Kidney (tissue), 14 donors: ENCODE data around the gene FAM120B. TPM values are rescaled to one million over a fixed set of nuclear protein-coding genes. Genes with fewer than 3 reads are reported as not detected.

Experiments
- DNase-seq, 5 donors: peaks; one replicate each; pipeline ENCODE4 v3.0.0-alpha.2; 2013 to 2020
- FAIRE-seq: peaks from 2 replicates; lab custom pipeline; 2012; peaks lifted over from hg19 to GRCh38; lab: Jason Lieb, UNC
- H3K27ac ChIP-seq, 2 donors: one replicate each; pipeline ENCODE4 v1.7.0; 2013; ENCODE audit warnings: low read depth in 2 of 2, low read length in 2 of 2, inconsistent platforms in 1 of 2
- H3K27me3 ChIP-seq: one replicate; pipeline ENCODE4 v1.7.1; 2013; ENCODE audit warnings: low read length, inconsistent platforms; ENCODE audit not compliant: control insufficient read depth, insufficient read depth
- H3K36me3 ChIP-seq, 3 donors: one replicate each; pipeline versions ENCODE4 v1.7.0 to v1.7.1; 2013; ENCODE audit warnings: low read length in 3 of 3, control low read depth in 1 of 3, inconsistent platforms in 1 of 3; ENCODE audit not compliant: insufficient read depth in 3 of 3, control insufficient read depth in 2 of 3
- H3K4me1 ChIP-seq, 3 donors: one replicate each; pipeline versions ENCODE4 v1.7.0 to v1.7.1; 2013; ENCODE audit warnings: low read length in 3 of 3, inconsistent platforms in 1 of 3, low read depth in 1 of 3; ENCODE audit not compliant: control insufficient read depth in 2 of 3, insufficient read depth in 2 of 3
- H3K4me3 ChIP-seq, 3 donors: one replicate each; pipeline versions ENCODE4 v1.7.0 to v1.8.1; 2013; ENCODE audit warnings: low read length in 3 of 3, control low read depth in 1 of 3, inconsistent platforms in 1 of 3
- H3K9ac ChIP-seq, 3 donors: one replicate each; pipeline versions ENCODE4 v1.7.0 to v1.7.1; 2013; ENCODE audit warnings: low read length in 3 of 3, control low read depth in 1 of 3, inconsistent platforms in 1 of 3
- H3K9me3 ChIP-seq, 3 donors: one replicate each; pipeline versions ENCODE4 v1.7.0 to v1.7.1; 2013; ENCODE audit warnings: low read length in 3 of 3, control low read depth in 1 of 3, inconsistent platforms in 1 of 3; ENCODE audit not compliant: control insufficient read depth in 2 of 3, insufficient read depth in 1 of 3
- intact Hi-C: fragments of 100-400 bp; cut with DNase I; formaldehyde crosslinking; loops from one replicate; pipeline ENCODE4 v1.11.1; 2022
- polyA plus RNA-seq: library from polyadenylated mRNA; stranded (reverse); fragments of 350-450 nt; fragmentation: Illumina TruSeq; extraction: RNeasy Lipid Tissue Mini Kit (QIAGEN cat#74804); gene quantifications from one replicate; pipeline ENCODE4 v1.2.3, GENCODE V29; 2014; ENCODE audit warnings: low read depth, low replicate concordance; ENCODE audit not compliant: insufficient read depth
- total RNA-seq: library from RNA; stranded (reverse); fragmentation: NEBNext Ultra II Directional; extraction: Animal tissue kit (Norgen Biotek cat#: 25700); gene quantifications from one replicate; pipeline ENCODE4 v1.2.1, GENCODE V29; 2021
- TF ChIP-seq, protein P1 (sequence below): IDR thresholded peaks from 3 replicates; pipeline ENCODE4 v1.5.1; 2012; ENCODE audit warnings: mild to moderate bottlenecking, moderate library complexity, borderline replicate concordance; ENCODE audit not compliant: insufficient read depth; ENCODE audit errors: extremely low read depth
- donor health status: control.
- donor health status: control.
- donor health status: control.
- donor health status: control.
- donor health status: control.
- donor health status: DM: yes; HTN: yes; CAD: no.
- donor health status: Normal renal cell carcinoma (clear cell type).

The FAM120B gene
- total and polyA plus RNA-seq, 2 donors from 2014 or later: 16.5 to 34.8 TPM

DNA sequence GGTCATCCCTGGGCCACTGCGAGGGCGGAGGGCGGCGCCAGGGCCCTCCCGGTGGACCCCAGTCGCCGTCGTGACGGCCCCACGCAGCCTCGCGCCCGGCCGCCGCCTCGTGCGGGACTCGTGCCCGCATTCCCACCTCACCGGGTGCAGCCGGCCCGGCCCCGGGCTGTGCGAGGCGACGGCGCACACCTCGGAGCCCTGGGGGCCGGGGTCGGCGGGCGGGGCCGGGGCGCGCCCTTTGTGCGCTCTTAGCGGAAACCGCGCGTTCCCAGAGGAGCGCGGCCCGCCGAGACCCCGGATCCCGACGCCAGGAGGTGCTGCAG is 10.2 kb upstream of the FAM120B start:
- no peak overlapping the region for H3K9ac ChIP-seq
- intact Hi-C loops: no loop called here
- H3K4me1 ChIP-seq: peaks cover 0 to 18% (median 0%) of the 10 kb centered on the region in 3 donors
- FAIRE-seq (no peak), DNase-seq (no peak)
- no peaks in the 10 kb centered on the region for H3K36me3 ChIP-seq
- no peaks in the 10 kb centered on the region for H3K9me3 ChIP-seq
- H3K27me3 ChIP-seq: peaks cover 21% of the 10 kb centered on the region
- H3K27ac ChIP-seq: no peak overlapping the region
- H3K4me3 ChIP-seq: no peak overlapping the region
- TF ChIP-seq, protein P1, sequence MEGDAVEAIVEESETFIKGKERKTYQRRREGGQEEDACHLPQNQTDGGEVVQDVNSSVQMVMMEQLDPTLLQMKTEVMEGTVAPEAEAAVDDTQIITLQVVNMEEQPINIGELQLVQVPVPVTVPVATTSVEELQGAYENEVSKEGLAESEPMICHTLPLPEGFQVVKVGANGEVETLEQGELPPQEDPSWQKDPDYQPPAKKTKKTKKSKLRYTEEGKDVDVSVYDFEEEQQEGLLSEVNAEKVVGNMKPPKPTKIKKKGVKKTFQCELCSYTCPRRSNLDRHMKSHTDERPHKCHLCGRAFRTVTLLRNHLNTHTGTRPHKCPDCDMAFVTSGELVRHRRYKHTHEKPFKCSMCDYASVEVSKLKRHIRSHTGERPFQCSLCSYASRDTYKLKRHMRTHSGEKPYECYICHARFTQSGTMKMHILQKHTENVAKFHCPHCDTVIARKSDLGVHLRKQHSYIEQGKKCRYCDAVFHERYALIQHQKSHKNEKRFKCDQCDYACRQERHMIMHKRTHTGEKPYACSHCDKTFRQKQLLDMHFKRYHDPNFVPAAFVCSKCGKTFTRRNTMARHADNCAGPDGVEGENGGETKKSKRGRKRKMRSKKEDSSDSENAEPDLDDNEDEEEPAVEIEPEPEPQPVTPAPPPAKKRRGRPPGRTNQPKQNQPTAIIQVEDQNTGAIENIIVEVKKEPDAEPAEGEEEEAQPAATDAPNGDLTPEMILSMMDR: no peak

DNA sequence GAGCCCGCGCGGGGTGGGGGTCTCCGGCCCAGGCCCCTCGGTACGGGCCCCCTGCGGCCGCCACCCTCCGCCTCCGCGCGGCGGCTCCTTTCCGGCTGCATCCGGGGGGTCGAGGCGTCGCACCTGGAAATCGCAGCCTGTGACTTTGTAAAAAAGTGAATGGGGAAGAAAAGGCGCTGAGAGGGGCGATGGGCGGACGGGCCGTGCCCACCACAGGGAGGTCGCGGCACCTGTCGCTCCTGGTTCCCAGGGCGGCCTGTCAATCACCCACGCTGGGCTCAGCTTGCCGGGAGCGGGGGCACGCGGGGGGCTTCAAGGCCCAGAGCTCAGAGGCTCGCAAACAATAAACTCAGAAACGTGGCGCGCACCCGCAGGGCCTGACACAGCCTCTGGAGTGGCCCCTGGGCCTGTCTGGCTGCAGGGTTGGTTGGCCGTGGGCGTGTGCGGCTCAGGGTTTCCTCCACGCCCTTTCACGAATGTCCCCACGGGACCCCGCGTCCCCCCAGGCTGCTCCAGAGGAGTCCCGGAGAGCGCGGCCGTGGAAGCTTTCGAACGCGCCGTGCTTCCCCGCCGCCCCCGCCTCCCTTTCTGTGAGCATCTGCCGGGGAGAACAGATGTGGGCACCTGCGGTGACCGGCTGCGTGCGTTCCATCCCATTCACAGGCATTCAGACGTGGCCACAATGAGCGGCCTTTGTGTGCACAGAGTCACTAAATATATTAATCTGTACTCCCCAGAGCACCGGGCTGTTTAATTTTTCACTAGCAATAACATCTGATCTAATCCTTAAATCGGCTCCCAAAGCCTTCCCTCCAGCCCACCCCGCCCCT is 9.6 kb upstream of the FAM120B start:
- H3K9ac ChIP-seq: no peak overlapping the region
- H3K9me3 ChIP-seq: no peaks in the 10 kb centered on the region
- TF ChIP-seq, protein P1: no peak
- H3K4me1 ChIP-seq: peaks cover 0 to 18% (median 0%) of the 10 kb centered on the region in 3 donors
- H3K36me3 ChIP-seq: no peaks in the 10 kb centered on the region
- FAIRE-seq (no peak), DNase-seq (peak in 4 of 5 donors; percentile 52 to 72 (median 62))
- intact Hi-C loops: no loop called here
- H3K27me3 ChIP-seq: peaks cover 21% of the 10 kb centered on the region
- H3K4me3 ChIP-seq: no peak overlapping the region
- H3K27ac ChIP-seq: no peak overlapping the region

DNA sequence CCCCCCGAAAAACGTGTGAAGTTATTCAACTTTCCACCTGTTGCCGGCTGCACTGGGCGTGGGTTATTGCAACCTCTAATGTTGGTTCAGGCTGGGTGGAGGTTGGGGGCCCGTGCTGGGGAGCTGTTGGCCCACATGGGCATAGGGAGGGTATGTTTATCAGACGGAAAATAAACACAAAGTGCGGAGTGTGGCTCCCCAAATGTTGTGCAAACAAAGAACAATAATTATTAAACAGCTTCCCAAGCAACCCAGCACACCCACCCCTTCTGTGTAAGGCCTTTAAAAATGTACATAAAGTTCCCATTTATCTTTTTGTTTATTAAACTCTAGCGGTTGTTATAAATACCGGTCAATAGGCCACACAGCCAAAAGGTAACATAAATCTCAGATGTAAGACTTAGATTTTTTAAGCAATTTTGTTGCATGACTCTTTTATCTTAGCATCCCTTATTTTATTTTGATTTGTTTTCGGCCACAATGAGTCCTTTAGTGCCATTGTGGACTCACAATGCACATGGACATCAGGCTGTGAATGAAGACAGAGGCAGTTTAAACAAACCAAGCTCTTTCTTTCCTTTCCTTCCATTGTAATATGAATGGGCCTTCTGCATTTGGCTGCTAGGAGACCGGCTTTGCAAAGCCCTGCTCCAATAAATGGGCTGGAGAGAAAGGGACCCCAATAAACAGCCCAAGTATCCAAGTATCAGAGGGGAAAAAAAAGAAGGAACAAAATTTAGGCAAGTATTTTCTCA is 8.8 kb upstream of the FAM120B start:
- DNase-seq: peak in 1 of 5 donors; percentile 46
- peaks cover 0 to 12% (median 0%) of the 10 kb centered on the region in 3 donors for H3K4me1 ChIP-seq
- peaks cover 16% of the 10 kb centered on the region for H3K27me3 ChIP-seq
- intact Hi-C loops: no loop called here
- no peaks in the 10 kb centered on the region for H3K9me3 ChIP-seq
- TF ChIP-seq, protein P1: no peak
- H3K36me3 ChIP-seq: no peaks in the 10 kb centered on the region
- H3K9ac ChIP-seq: no peak overlapping the region
- no peak overlapping the region for H3K4me3 ChIP-seq
- no peak overlapping the region for H3K27ac ChIP-seq
- no peak for FAIRE-seq
